Esophagus (tissue), 2 donors: Measurements from ENCODE around the gene ANOS1. TPM values are rescaled to one million over a fixed set of nuclear protein-coding genes. Genes with fewer than 3 reads are reported as not detected.
"Not testable (repeated sequence)": the region's sequence is repeated elsewhere in the genome, so short reads cannot be mapped to it uniquely, and the experiment has no call there.

ENCODE experiments used
- H3K27ac ChIP-seq, 2 donors: one replicate each; pipeline ENCODE4 v1.5.1; 2013; ENCODE audit warnings: low read depth in 2 of 2, mild to moderate bottlenecking in 2 of 2, inconsistent platforms in 1 of 2, low read length in 1 of 2, moderate library complexity in 1 of 2
- H3K27me3 ChIP-seq, 2 donors: one replicate each; pipeline ENCODE4 v1.6.1; 2013; ENCODE audit warnings: low read length in 2 of 2, control low read depth in 1 of 2, mild to moderate bottlenecking in 1 of 2; ENCODE audit not compliant: insufficient read depth in 2 of 2, control insufficient read depth in 1 of 2
- H3K36me3 ChIP-seq, 2 donors: one replicate each; pipeline ENCODE4 v1.6.1; 2013; ENCODE audit warnings: low read length in 1 of 2; ENCODE audit not compliant: control insufficient read depth in 2 of 2, insufficient read depth in 2 of 2
- H3K4me1 ChIP-seq, 2 donors: one replicate each; pipeline ENCODE4 v1.6.1; 2013; ENCODE audit warnings: low read length in 1 of 2; ENCODE audit not compliant: control insufficient read depth in 2 of 2, insufficient read depth in 2 of 2
- H3K4me3 ChIP-seq, 2 donors: one replicate each; pipeline ENCODE4 v1.5.1; 2013; ENCODE audit warnings: low read length in 2 of 2, mild to moderate bottlenecking in 2 of 2, low read depth in 1 of 2, moderate library complexity in 1 of 2
- H3K9me3 ChIP-seq, 2 donors: one replicate each; pipeline ENCODE4 v1.6.1; 2013; ENCODE audit warnings: mild to moderate bottlenecking in 2 of 2, low read depth in 1 of 2, low read length in 1 of 2, moderate library complexity in 1 of 2; ENCODE audit not compliant: control insufficient read depth in 2 of 2, insufficient read depth in 1 of 2
- WGBS, 2 donors: extraction: QIAGEN DNeasy Blood & Tissue Kit; methylation state at CpG; one replicate each; pipeline ENCODE4 v1.1.7; 2013; 5-methylcytosine and 5-hydroxymethylcytosine counted together
- polyA plus RNA-seq, 2 donors: library from polyadenylated mRNA; stranded (reverse); fragments of 200-250 nt; gene quantifications; one replicate each; pipeline ENCODE4 v1.2.3, GENCODE V29; 2013
- donor health status: healthy with polysubstance abuse.
- donor health status: Bipolar disorder and iron deficiency.

The ANOS1 gene
- polyA plus RNA-seq, 2 donors, result 0.48 to 0.55 TPM

- H3K36me3 ChIP-seq, result no peaks in the 10 kb centered on the region
- H3K4me3 ChIP-seq, result no peak overlapping the region
- H3K27ac ChIP-seq, result no peak overlapping the region
- H3K9me3 ChIP-seq, result no peaks in the 10 kb centered on the region
- no peaks in the 10 kb centered on the region for H3K27me3 ChIP-seq
- no peaks in the 10 kb centered on the region for H3K4me1 ChIP-seq
Observed at GRCh38 chrX:8586953-8587352, 145.0 kb downstream of the ANOS1 start.

GRCh38 chrX:8579602-8580001, 152.3 kb downstream of the ANOS1 start:
- no peaks in the 10 kb centered on the region for H3K36me3 ChIP-seq
- H3K27me3 ChIP-seq, result no peaks in the 10 kb centered on the region
- H3K4me3 ChIP-seq, result no peak overlapping the region
- WGBS, 2 donors, result 41 to 52% methylated on average over 5 of the region's 5 CpGs
- no peaks in the 10 kb centered on the region for H3K4me1 ChIP-seq
- H3K9me3 ChIP-seq, result no peaks in the 10 kb centered on the region
- no peak overlapping the region for H3K27ac ChIP-seq

GRCh38 chrX:8576821-8577220, 155.1 kb downstream of the ANOS1 start:
- no peaks in the 10 kb centered on the region for H3K9me3 ChIP-seq
- 80 to 86% methylated on average over 3 of the region's 3 CpGs for WGBS, 2 donors
- no peak overlapping the region for H3K27ac ChIP-seq
- H3K4me1 ChIP-seq, result no peaks in the 10 kb centered on the region
- no peaks in the 10 kb centered on the region for H3K36me3 ChIP-seq
- no peak overlapping the region for H3K4me3 ChIP-seq
- no peaks in the 10 kb centered on the region for H3K27me3 ChIP-seq

- Histone ChIP-seq H3K27ac (no peak overlapping the region), H3K9me3 (no peaks in the 10 kb centered on the region), H3K36me3 (no peaks in the 10 kb centered on the region), H3K4me1 (no peaks in the 10 kb centered on the region), H3K27me3 (no peaks in the 10 kb centered on the region), H3K4me3 (no peak overlapping the region)
- 71 to 86% methylated on average over 8 of the region's 8 CpGs for WGBS, 2 donors
Observed at GRCh38 chrX:8565729-8566128, 166.2 kb downstream of the ANOS1 start.

GRCh38 chrX:8548446-8548845, 183.5 kb downstream of the ANOS1 start:
- no peak overlapping the region for H3K27ac ChIP-seq
- no peaks in the 10 kb centered on the region for H3K36me3 ChIP-seq
- H3K9me3 ChIP-seq, result no peaks in the 10 kb centered on the region
- no peak overlapping the region for H3K4me3 ChIP-seq
- WGBS, 2 donors, result 59 to 74% methylated on average over 1 of the region's 1 CpG
- H3K27me3 ChIP-seq, result no peaks in the 10 kb centered on the region
- no peaks in the 10 kb centered on the region for H3K4me1 ChIP-seq

- Histone ChIP-seq H3K4me3 (no peak overlapping the region), H3K36me3 (no peaks in the 10 kb centered on the region), H3K4me1 (no peaks in the 10 kb centered on the region), H3K27ac (no peak overlapping the region), H3K9me3 (no peaks in the 10 kb centered on the region), H3K27me3 (no peaks in the 10 kb centered on the region)
- 71 to 73% methylated on average over 4 of the region's 4 CpGs for WGBS, 2 donors
Observed at GRCh38 chrX:8546715-8547114, 185.2 kb downstream of the ANOS1 start.

GRCh38 chrX:8520791-8521190, 211.1 kb downstream of the ANOS1 start:
- H3K9me3 ChIP-seq, result no peaks in the 10 kb centered on the region
- no peaks in the 10 kb centered on the region for H3K36me3 ChIP-seq
- no peak overlapping the region for H3K27ac ChIP-seq
- H3K27me3 ChIP-seq, result peaks cover 0 to 3% of the 10 kb centered on the region in 2 donors
- H3K4me3 ChIP-seq, result no peak overlapping the region
- H3K4me1 ChIP-seq, result no peaks in the 10 kb centered on the region
- 38 to 47% methylated on average over 2 of the region's 2 CpGs for WGBS, 2 donors

- peaks cover 0 to 3% of the 10 kb centered on the region in 2 donors for H3K27me3 ChIP-seq
- H3K36me3 ChIP-seq, result no peaks in the 10 kb centered on the region
- H3K9me3 ChIP-seq, result no peaks in the 10 kb centered on the region
- H3K4me3 ChIP-seq, result no peak overlapping the region
- WGBS, 2 donors, result 32 to 37% methylated on average over 3 of the region's 3 CpGs
- H3K27ac ChIP-seq, result no peak overlapping the region
- H3K4me1 ChIP-seq, result no peaks in the 10 kb centered on the region
Observed at GRCh38 chrX:8520178-8520577, 211.8 kb downstream of the ANOS1 start.

GRCh38 chrX:8504451-8504850, 227.5 kb downstream of the ANOS1 start:
- Histone ChIP-seq H3K4me3 (no peak overlapping the region), H3K4me1 (no peaks in the 10 kb centered on the region), H3K27ac (no peak overlapping the region), H3K27me3 (no peaks in the 10 kb centered on the region), H3K36me3 (no peaks in the 10 kb centered on the region), H3K9me3 (no peaks in the 10 kb centered on the region)
- WGBS, 2 donors, result 57 to 67% methylated on average over 6 of the region's 6 CpGs

- not testable (repeated sequence) for H3K4me1 ChIP-seq, H3K9me3 ChIP-seq, H3K27me3 ChIP-seq, H3K4me3 ChIP-seq, H3K27ac ChIP-seq, H3K36me3 ChIP-seq
- WGBS, 2 donors, result 93 to 94% methylated on average over 15 to 19 of the region's 21 CpGs
Observed at GRCh38 chrX:8502101-8502500, 229.8 kb downstream of the ANOS1 start.
